NT2/D1 (cell line): ENCODE results near the gene FNTB.

Source experiments
- SUZ12 ChIP-seq: IDR thresholded peaks from 2 replicates; pipeline ENCODE4 v1.6.1; 2011; ENCODE audit not compliant: insufficient read length, insufficient read depth; ENCODE audit errors: extremely low read depth
- YY1 ChIP-seq: IDR thresholded peaks from 2 replicates; pipeline ENCODE4 v1.6.1; 2011; ENCODE audit not compliant: insufficient read length, insufficient read depth
- ZNF274 ChIP-seq: IDR thresholded peaks from 2 replicates; pipeline ENCODE4 v1.6.1; 2011; ENCODE audit warnings: mild to moderate bottlenecking, low read depth, low read length

- TF ChIP-seq YY1: no peak
- TF ChIP-seq ZNF274: no peak
- no peak for TF ChIP-seq SUZ12
These were observed 23.7 kb downstream of the FNTB start for GRCh38 chr14:65010211-65010931.
